PC-9 (cell line): Measurements from ENCODE around the gene PRR20D. TPM values are rescaled to one million over a fixed set of nuclear protein-coding genes. Genes with fewer than 3 reads are reported as not detected.
"Not testable (repeated sequence)": the region's sequence is repeated elsewhere in the genome, so short reads cannot be mapped to it uniquely, and the experiment has no call there.

ENCODE experiments used
- BruUV-seq: library from RNA; stranded (reverse); fragments of 400-500 nt; replicated peaks from 2 replicates; lab custom pipeline; 2021; lab: Mats Ljungman, UMichigan
- CTCF ChIA-PET: fragments of 300-600 bp; sonication (Branson Sonifier 250); formaldehyde crosslinking; loops from one replicate; lab custom pipeline; 2022; ENCODE audit warnings: antibody characterized with exemption; lab: Charles Lee
- POLR2A ChIA-PET: fragments of 300-600 bp; sonication (Branson Sonifier 250); formaldehyde crosslinking; loops from one replicate; lab custom pipeline; 2022; ENCODE audit warnings: antibody characterized with exemption; ENCODE audit not compliant: unreplicated experiment; lab: Charles Lee
- DNase-seq, 2 experiments: peaks; one replicate each; pipeline versions ENCODE4 v3.0.0 to v3.0.0-alpha.2; 2015 to 2022; ENCODE audit warnings: mixed read lengths in 1 of 2
- H2AFZ ChIP-seq: fragments of 200-600 bp; sonication (generic); 2 replicates; pipeline ENCODE4 v1.8.1; 2017; ENCODE audit warnings: antibody characterized with exemption
- H3F3A ChIP-seq: fragments of 200-600 bp; sonication (generic); 2 replicates; pipeline ENCODE4 v1.8.1; 2017; ENCODE audit warnings: antibody characterized with exemption, mild to moderate bottlenecking, low read depth; ENCODE audit not compliant: insufficient read depth
- H3K27ac ChIP-seq: fragments of 200-600 bp; sonication (generic); 2 replicates; pipeline ENCODE4 v1.6.1; 2016; ENCODE audit warnings: mixed run types
- H3K27me3 ChIP-seq: fragments of 200-600 bp; sonication (generic); 2 replicates; pipeline ENCODE4 v1.6.1; 2016; ENCODE audit warnings: low read depth, mixed run types; ENCODE audit not compliant: insufficient read depth
- H3K36me3 ChIP-seq: fragments of 200-600 bp; sonication (generic); 2 replicates; pipeline ENCODE4 v1.6.1; 2016; ENCODE audit warnings: low read depth, mixed run types
- H3K4me1 ChIP-seq: fragments of 200-600 bp; sonication (generic); replicated peaks from 2 replicates; pipeline ENCODE4 v1.6.1; 2016; ENCODE audit warnings: mixed run types; ENCODE audit not compliant: insufficient read depth
- H3K4me2 ChIP-seq: fragments of 200-600 bp; sonication (generic); 2 replicates; pipeline ENCODE4 v1.6.1; 2017; ENCODE audit warnings: mixed run types
- H3K4me3 ChIP-seq: fragments of 200-600 bp; sonication (generic); 2 replicates; pipeline ENCODE4 v1.6.1; 2016; ENCODE audit warnings: mixed run types
- H3K79me2 ChIP-seq: fragments of 200-600 bp; sonication (generic); 2 replicates; pipeline ENCODE4 v1.6.1; 2017; ENCODE audit warnings: low read depth, mixed run types
- H3K9me2 ChIP-seq: fragments of 200-600 bp; sonication (generic); 2 replicates; pipeline ENCODE4 v1.8.1; 2017; ENCODE audit warnings: mild to moderate bottlenecking; ENCODE audit not compliant: insufficient read depth
- H3K9me3 ChIP-seq: fragments of 200-600 bp; sonication (generic); 2 replicates; pipeline ENCODE4 v1.8.1; 2016; ENCODE audit warnings: low read depth; ENCODE audit not compliant: insufficient read depth
- H4K20me1 ChIP-seq: fragments of 200-600 bp; sonication (generic); 2 replicates; pipeline ENCODE4 v1.8.1; 2017; ENCODE audit not compliant: insufficient read depth
- EZH2 ChIP-seq: fragments of 200-600 bp; sonication (generic); IDR thresholded peaks from 2 replicates; pipeline ENCODE4 v1.8.0; 2017; ENCODE audit warnings: antibody characterized with exemption, low read depth
- intact Hi-C: fragments of 100-400 bp; cut with micrococcal nuclease; formaldehyde crosslinking; loops from one replicate; pipeline ENCODE4 v1.10.0; 2022; ENCODE audit not compliant: unreplicated experiment
- total RNA-seq: library from RNA; stranded (reverse); gene quantifications from 2 replicates; pipeline ENCODE4 v1.2.3, GENCODE V29; 2021
- TF ChIP-seq, protein P1 (sequence below): fragments of 200-600 bp; sonication (generic); conservative IDR thresholded peaks from 2 replicates; pipeline ENCODE4 v1.6.1; 2017; ENCODE audit warnings: mixed run types, antibody characterized with exemption, mild to moderate bottlenecking, moderate library complexity

Gene PRR20D
- total RNA-seq, 1 experiment from 2014 or later: not detected

DNA sequence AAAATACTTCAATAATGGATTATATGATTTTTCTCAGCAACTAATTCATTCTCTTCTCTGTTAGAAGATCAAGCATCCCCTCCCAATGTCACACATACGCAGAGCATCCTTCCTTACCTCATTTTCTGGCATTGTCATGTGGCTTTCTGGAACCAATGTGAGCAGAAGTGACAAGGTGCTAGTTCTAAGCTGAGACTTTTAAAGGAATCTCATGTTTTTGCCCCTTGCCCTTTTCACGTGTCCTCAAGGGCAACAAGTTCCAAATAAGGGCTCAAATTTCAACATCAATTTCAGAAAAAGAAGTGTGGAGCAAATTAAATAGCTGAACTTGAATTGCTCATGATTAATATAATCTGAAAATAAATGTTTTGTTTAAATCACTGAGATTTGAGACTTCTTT, 24.3 kb upstream of the PRR20D start:
- Histone ChIP-seq H3K36me3 (no peaks in the 10 kb centered on the region), H3K27me3 (no peaks in the 10 kb centered on the region), H3K9me2 (no peaks in the 10 kb centered on the region; the same call in 1 of the 2 replicates), H3K9me3 (no peaks in the 10 kb centered on the region), H3K27ac (no peak overlapping the region), H3F3A (no peaks in the 10 kb centered on the region), H4K20me1 (no peaks in the 10 kb centered on the region), H3K4me2 (no peak overlapping the region), H3K4me3 (no peak overlapping the region), H3K79me2 (no peaks in the 10 kb centered on the region), H3K4me1 (no peaks in the 10 kb centered on the region), H2AFZ (no peak overlapping the region)
- POLR2A ChIA-PET: no interaction called here
- no peak for DNase-seq
- BruUV-seq: no TSS peak
- TF ChIP-seq, protein P1, sequence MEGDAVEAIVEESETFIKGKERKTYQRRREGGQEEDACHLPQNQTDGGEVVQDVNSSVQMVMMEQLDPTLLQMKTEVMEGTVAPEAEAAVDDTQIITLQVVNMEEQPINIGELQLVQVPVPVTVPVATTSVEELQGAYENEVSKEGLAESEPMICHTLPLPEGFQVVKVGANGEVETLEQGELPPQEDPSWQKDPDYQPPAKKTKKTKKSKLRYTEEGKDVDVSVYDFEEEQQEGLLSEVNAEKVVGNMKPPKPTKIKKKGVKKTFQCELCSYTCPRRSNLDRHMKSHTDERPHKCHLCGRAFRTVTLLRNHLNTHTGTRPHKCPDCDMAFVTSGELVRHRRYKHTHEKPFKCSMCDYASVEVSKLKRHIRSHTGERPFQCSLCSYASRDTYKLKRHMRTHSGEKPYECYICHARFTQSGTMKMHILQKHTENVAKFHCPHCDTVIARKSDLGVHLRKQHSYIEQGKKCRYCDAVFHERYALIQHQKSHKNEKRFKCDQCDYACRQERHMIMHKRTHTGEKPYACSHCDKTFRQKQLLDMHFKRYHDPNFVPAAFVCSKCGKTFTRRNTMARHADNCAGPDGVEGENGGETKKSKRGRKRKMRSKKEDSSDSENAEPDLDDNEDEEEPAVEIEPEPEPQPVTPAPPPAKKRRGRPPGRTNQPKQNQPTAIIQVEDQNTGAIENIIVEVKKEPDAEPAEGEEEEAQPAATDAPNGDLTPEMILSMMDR: no peak
- TF ChIP-seq EZH2: no peak
- intact Hi-C loops: no loop called here
- CTCF ChIA-PET: no interaction called here

DNA sequence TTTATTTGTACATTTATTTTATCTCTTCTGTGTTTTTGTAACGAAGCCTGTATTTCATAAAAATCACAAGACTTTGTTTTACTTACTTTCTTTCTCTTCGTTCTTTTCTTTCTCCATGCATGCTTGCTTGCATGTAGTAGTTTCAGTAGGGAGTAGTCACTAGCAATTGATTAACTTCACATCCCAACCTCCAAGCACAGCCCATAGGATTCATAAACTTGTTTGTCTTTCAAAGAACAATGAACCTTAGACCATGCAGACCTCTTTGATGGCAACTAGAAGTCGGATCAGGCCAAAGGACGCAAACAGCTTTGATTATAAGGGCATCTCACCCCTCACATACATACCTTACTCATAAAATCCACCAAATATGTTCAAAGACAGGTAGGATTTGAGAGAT, 22.8 kb upstream of the PRR20D start:
- no peaks in the 10 kb centered on the region for H3K79me2 ChIP-seq
- ChIA-PET POLR2A (no interaction called here), CTCF (no interaction called here)
- H3K4me3 ChIP-seq: no peak overlapping the region
- no TSS peak for BruUV-seq
- no peaks in the 10 kb centered on the region for H3K27me3 ChIP-seq
- no peaks in the 10 kb centered on the region for H3K36me3 ChIP-seq
- no peak overlapping the region for H3K27ac ChIP-seq
- H4K20me1 ChIP-seq: no peaks in the 10 kb centered on the region
- no peaks in the 10 kb centered on the region for H3F3A ChIP-seq
- H3K4me1 ChIP-seq: no peaks in the 10 kb centered on the region
- H3K9me3 ChIP-seq: no peaks in the 10 kb centered on the region
- H3K4me2 ChIP-seq: no peak overlapping the region
- TF ChIP-seq, protein P1: no peak
- TF ChIP-seq EZH2: no peak
- H3K9me2 ChIP-seq: no peaks in the 10 kb centered on the region
- H2AFZ ChIP-seq: no peak overlapping the region
- DNase-seq: no peak
- intact Hi-C loops: no loop called here

DNA sequence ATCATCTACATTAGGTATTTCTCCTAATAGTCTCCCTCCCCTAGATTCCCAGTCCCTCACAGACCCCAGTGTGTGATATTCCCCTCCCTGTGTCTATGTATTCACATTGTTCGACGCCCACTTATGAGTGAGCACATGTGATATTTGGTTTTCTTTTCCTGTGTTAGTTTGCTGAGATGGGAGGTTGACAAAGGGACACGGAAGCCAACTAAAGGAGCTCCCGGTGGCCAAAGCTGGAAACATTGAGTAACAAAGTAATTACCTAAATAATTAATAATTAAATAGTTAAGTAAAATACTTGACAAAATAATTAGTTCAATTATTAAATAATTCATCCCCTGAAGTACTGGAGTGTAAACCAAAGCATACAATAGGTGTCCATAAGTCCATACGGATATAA, 21.4 kb upstream of the PRR20D start:
- Histone ChIP-seq H3K9me3 (no peaks in the 10 kb centered on the region), H2AFZ (no peak overlapping the region), H3K79me2 (no peaks in the 10 kb centered on the region), H3K4me3 (no peak overlapping the region), H3K27me3 (no peaks in the 10 kb centered on the region), H3K4me1 (no peaks in the 10 kb centered on the region), H4K20me1 (no peaks in the 10 kb centered on the region), H3F3A (no peaks in the 10 kb centered on the region), H3K9me2 (no peaks in the 10 kb centered on the region), H3K36me3 (no peaks in the 10 kb centered on the region), H3K4me2 (no peak overlapping the region), H3K27ac (no peak overlapping the region)
- ChIA-PET POLR2A (no interaction called here), CTCF (no interaction called here)
- TF ChIP-seq, protein P1: no peak
- TF ChIP-seq EZH2: no peak
- intact Hi-C loops: no loop called here
- no peak for DNase-seq
- BruUV-seq: no TSS peak

GRCh38 chr13:57139781-57140180, 20.7 kb upstream of the PRR20D start:
- H3K9me3 ChIP-seq, H4K20me1 ChIP-seq, H3F3A ChIP-seq, H2AFZ ChIP-seq, intact Hi-C loops, H3K27me3 ChIP-seq, H3K9me2 ChIP-seq, BruUV-seq, H3K27ac ChIP-seq, H3K4me1 ChIP-seq, H3K36me3 ChIP-seq, CTCF ChIA-PET, H3K4me2 ChIP-seq, H3K4me3 ChIP-seq, POLR2A ChIA-PET, H3K79me2 ChIP-seq, DNase-seq: not testable (repeated sequence)

DNA sequence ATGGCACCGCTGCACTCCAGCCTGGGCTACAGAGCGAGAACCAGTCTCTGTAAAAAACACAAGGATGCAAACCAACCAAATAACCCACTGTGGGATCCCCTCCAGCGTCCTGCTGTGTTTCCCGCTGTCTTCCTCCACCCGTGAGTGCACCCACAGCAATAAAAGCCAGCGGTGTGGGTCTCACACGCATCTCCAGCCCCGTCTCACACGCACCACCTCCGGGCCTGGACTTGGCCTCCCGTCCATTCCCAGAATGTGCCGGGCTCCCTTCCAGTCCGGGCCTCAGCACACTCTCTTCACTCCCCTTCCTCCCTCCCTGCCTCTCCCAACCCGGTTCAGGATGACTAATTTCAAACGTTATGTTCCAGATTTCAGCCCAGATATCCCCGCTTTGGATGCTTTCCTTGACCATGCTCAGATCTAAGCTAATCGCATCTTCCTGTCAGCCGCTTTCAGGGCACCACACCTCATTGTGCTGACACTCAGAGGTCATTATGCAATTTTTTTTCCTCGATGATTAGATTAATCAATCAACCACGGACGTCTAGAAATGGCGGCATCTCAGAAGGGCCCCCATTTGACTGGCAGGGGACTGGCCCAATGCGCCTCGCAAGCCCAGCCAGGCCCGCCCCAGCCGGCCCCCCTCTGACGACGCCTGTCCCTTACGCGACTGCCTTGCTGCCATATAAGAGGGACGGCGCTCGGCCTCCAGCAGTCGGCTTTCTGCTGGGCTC, 20.0 kb upstream of the PRR20D start, which contains the start of gene PRR20A:
TSS of gene PRR20A (plus strand) at position 684 of the 734 bp plus-strand sequence. CDS start 387 bp downstream, outside the sequence.
- intact Hi-C loops, POLR2A ChIA-PET, CTCF ChIA-PET: not testable (repeated sequence)

More for the DNA sequence above, 20.0 kb upstream of the PRR20D start, which contains the start of gene PRR20A:
- not testable (repeated sequence) for H3K9me3 ChIP-seq, H3K4me3 ChIP-seq, H4K20me1 ChIP-seq, DNase-seq, H3K36me3 ChIP-seq, H3K79me2 ChIP-seq, H3K27me3 ChIP-seq, H3K27ac ChIP-seq, H3F3A ChIP-seq, H3K4me1 ChIP-seq, H2AFZ ChIP-seq, H3K9me2 ChIP-seq, H3K4me2 ChIP-seq, BruUV-seq
